HepG2 (cell line): ENCODE data around the gene HOXA9. TPM values are rescaled to one million over a fixed set of nuclear protein-coding genes. Genes with fewer than 3 reads are reported as not detected.
A peak's percentile ranks its signal among the peaks of the same experiment; 100 is the strongest.

ENCODE experiments used
- ELF1 ChIP-seq: sonication (generic); formaldehyde crosslinking; IDR thresholded peaks from 2 replicates; pipeline ENCODE4 v1.4.0; 2020; ENCODE audit warnings: missing genetic modification reagents
- FLYWCH1 ChIP-seq: sonication (generic); formaldehyde crosslinking; IDR thresholded peaks from 2 replicates; pipeline ENCODE4 v1.8.1; 2023; ENCODE audit warnings: mild to moderate bottlenecking, missing genetic modification reagents
- KDM2A ChIP-seq: sonication (generic); formaldehyde crosslinking; IDR thresholded peaks from 2 replicates; pipeline ENCODE4 v1.4.0; 2020; ENCODE audit warnings: low read depth, missing genetic modification reagents, borderline replicate concordance
- MAZ ChIP-seq, 2 experiments: sonication (generic) in 1 of 2; formaldehyde crosslinking in 1 of 2; IDR thresholded peaks; 2 replicates each; pipeline versions ENCODE4 v1.5.0 to v1.6.1; 2012 to 2020; ENCODE audit warnings: low read depth in 2 of 2, mild to moderate bottlenecking in 2 of 2, borderline replicate concordance in 1 of 2, improper control_type of control experiment in 1 of 2, low read length in 1 of 2, missing genetic modification reagents in 1 of 2, moderate library complexity in 1 of 2
- NCOA2 ChIP-seq: sonication (generic); formaldehyde crosslinking; IDR thresholded peaks from 2 replicates; pipeline ENCODE4 v1.8.0; 2022; ENCODE audit warnings: inconsistent platforms
- POLR2AphosphoS5 ChIP-seq: IDR thresholded peaks from 2 replicates; pipeline ENCODE4 v1.6.1; 2012; ENCODE audit warnings: low read depth, low read length
- REPIN1 ChIP-seq: sonication (generic); formaldehyde crosslinking; IDR thresholded peaks from 2 replicates; pipeline ENCODE4 v1.8.0; 2022; ENCODE audit warnings: missing genetic modification reagents, low read depth, mild to moderate bottlenecking, borderline replicate concordance
- RFXANK ChIP-seq: IDR thresholded peaks from 2 replicates; pipeline ENCODE4 v1.6.1; 2016
- SSRP1 ChIP-seq: IDR thresholded peaks from 2 replicates; pipeline ENCODE4 v1.6.1; 2016; ENCODE audit warnings: control low read depth
- STAT5B ChIP-seq: sonication (generic); formaldehyde crosslinking; IDR thresholded peaks from 2 replicates; pipeline ENCODE4 v1.4.0; 2020; ENCODE audit warnings: missing genetic modification reagents
- TEAD2 ChIP-seq: sonication (generic); formaldehyde crosslinking; IDR thresholded peaks from 2 replicates; pipeline ENCODE4 v1.9.0; 2021; ENCODE audit warnings: missing genetic modification reagents
- ZBTB3 ChIP-seq: sonication (generic); formaldehyde crosslinking; IDR thresholded peaks from 2 replicates; pipeline ENCODE4 v1.4.0; 2020; ENCODE audit warnings: low read depth, mild to moderate bottlenecking, moderate library complexity, missing genetic modification reagents, borderline replicate concordance
- ZNF792 ChIP-seq: IDR thresholded peaks from 2 replicates; pipeline ENCODE4 v1.6.1; 2016
- ZSCAN20 ChIP-seq: sonication (generic); formaldehyde crosslinking; IDR thresholded peaks from 2 replicates; pipeline ENCODE4 v1.4.0; 2020; ENCODE audit warnings: missing genetic modification reagents, mild to moderate bottlenecking, borderline replicate concordance
- polyA plus RNA-seq, 8 experiments: library from polyadenylated mRNA; depleted of rRNA in 3 of 8; stranded (reverse) in 7 of 8; unstranded in 1 of 8; fragments of >200 nt; fragmentation: Illumina TruSeq in 4 of 8; extraction: Trizol in 4 of 8; gene quantifications; 2 replicates each; pipeline versions ENCODE4 v1.2.1 to v1.2.3, GENCODE V29; 2011 to 2016; ENCODE audit warnings: low read depth in 4 of 8, missing spikeins in 1 of 8, mixed read lengths in 1 of 8; ENCODE audit not compliant: insufficient read depth in 1 of 8
- total RNA-seq, 5 experiments: library from RNA; depleted of rRNA; stranded (reverse); fragments of >200 nt; fragmentation: Illumina TruSeq; extraction: Trizol; gene quantifications; 2 replicates each; pipeline ENCODE4 v1.2.3, GENCODE V29; 2016; ENCODE audit warnings: low read depth in 1 of 5
- TF ChIP-seq, protein P1 (sequence below): IDR thresholded peaks from 2 replicates; pipeline ENCODE4 v1.6.1; 2016; ENCODE audit warnings: missing compliant biosample characterization, missing genetic modification reagents, borderline replicate concordance
- TF ChIP-seq, protein P2 (sequence below): sonication (generic); formaldehyde crosslinking; IDR thresholded peaks from 2 replicates; pipeline ENCODE4 v1.8.0; 2022; ENCODE audit warnings: mild to moderate bottlenecking, missing genetic modification reagents; ENCODE audit not compliant: insufficient replicate concordance
- TF ChIP-seq, protein P3 (sequence below): IDR thresholded peaks from 2 replicates; pipeline ENCODE4 v1.6.1; 2012; ENCODE audit warnings: inconsistent platforms
- TF ChIP-seq, protein P4 (sequence below), 2 experiments: sonication (generic) in 1 of 2; formaldehyde crosslinking in 1 of 2; IDR thresholded peaks; 2 replicates each; pipeline versions ENCODE4 v1.5.1 to v1.6.1; 2011 to 2020; ENCODE audit warnings: borderline replicate concordance in 1 of 2, low read depth in 1 of 2, low read length in 1 of 2, mild to moderate bottlenecking in 1 of 2, missing genetic modification reagents in 1 of 2, moderate library complexity in 1 of 2
- TF ChIP-seq, protein P5 (sequence below): sonication (generic); formaldehyde crosslinking; conservative IDR thresholded peaks from 2 replicates; pipeline ENCODE4 v1.4.0; 2020; ENCODE audit warnings: missing genetic modification reagents

The HOXA9 gene
- total and polyA plus RNA-seq, 2 of the 13 experiments (the other 11 are each of a cell fraction or from before 2014, with no cell fraction given) = not detected

DNA sequence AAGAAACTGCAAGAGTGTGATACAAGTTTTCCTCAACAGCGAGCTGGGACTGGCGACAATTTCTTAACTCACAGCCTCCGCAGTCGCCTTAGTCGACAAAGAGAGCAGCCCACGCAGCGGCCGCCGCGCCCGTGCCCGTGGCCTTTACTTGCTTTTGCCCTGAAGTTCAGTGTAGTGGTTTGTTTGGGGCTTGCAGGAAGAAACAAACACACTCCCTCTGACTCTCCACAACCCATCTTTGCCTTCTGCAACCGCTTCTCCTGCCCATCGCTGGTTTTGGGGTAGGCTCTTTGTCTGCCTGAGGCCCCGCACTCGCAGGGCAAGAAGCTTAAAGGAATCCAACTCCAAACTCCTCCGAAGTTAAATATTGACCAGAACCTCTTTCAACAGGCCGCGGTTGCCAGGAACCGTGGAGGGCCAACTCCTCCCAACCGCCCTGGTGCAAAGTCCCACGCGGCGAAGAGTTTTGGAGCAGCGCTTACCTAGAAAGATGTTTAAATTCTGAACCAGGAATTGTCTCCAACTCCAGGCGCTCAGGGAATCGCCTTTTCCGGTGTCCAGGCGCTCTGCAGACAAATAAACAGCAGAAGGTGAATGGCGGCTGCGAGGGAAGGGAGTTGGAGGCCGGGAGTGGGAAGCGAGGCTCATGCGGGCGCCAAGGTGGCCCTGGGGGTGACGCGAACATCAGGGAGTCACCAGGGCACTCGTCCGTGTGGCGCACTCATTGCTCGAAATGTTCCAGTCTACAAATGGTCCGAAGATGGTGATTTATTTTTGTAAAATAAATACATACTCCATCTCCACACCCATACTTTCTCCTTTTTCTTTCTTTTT lies 43.0 kb downstream of the HOXA9 start (continued):
- TF ChIP-seq, protein P1, sequence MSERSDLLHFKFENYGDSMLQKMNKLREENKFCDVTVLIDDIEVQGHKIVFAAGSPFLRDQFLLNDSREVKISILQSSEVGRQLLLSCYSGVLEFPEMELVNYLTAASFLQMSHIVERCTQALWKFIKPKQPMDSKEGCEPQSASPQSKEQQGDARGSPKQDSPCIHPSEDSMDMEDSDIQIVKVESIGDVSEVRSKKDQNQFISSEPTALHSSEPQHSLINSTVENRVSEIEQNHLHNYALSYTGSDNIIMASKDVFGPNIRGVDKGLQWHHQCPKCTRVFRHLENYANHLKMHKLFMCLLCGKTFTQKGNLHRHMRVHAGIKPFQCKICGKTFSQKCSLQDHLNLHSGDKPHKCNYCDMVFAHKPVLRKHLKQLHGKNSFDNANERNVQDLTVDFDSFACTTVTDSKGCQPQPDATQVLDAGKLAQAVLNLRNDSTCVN (CRISPR knock-in tag) = peak; percentile 29; the same call in 1 of the 2 replicates
- peak; percentile 82 for TF ChIP-seq KDM2A (CRISPR knock-in tag)
- TF ChIP-seq REPIN1 (CRISPR knock-in tag) = peak; percentile 67; the same call in 1 of the 2 replicates
- no peak for TF ChIP-seq STAT5B
- TF ChIP-seq MAZ (IDR thresholded peaks at IDR 0.05; ENCODE audit: borderline replicate concordance, low read depth, low read length) = 0 out of 2 replicates have a peak, but pooled peaks have one; percentile 57
- TF ChIP-seq MAZ (CRISPR knock-in tag; IDR thresholded peaks at IDR 0.05; ENCODE audit: low read depth) = no peak
- TF ChIP-seq POLR2AphosphoS5 = peak; percentile 93
- 0 out of 2 replicates have a peak, but pooled peaks have one; percentile 16 for TF ChIP-seq TEAD2 (CRISPR knock-in tag)
- TF ChIP-seq, protein P2, sequence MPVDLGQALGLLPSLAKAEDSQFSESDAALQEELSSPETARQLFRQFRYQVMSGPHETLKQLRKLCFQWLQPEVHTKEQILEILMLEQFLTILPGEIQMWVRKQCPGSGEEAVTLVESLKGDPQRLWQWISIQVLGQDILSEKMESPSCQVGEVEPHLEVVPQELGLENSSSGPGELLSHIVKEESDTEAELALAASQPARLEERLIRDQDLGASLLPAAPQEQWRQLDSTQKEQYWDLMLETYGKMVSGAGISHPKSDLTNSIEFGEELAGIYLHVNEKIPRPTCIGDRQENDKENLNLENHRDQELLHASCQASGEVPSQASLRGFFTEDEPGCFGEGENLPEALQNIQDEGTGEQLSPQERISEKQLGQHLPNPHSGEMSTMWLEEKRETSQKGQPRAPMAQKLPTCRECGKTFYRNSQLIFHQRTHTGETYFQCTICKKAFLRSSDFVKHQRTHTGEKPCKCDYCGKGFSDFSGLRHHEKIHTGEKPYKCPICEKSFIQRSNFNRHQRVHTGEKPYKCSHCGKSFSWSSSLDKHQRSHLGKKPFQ (CRISPR knock-in tag) = peak; percentile 25
- no peak for TF ChIP-seq FLYWCH1 (CRISPR knock-in tag)
- TF ChIP-seq RFXANK = 0 out of 2 replicates have a peak, but pooled peaks have one; percentile 28
- TF ChIP-seq ZSCAN20 (CRISPR knock-in tag) = peak; percentile 25; the same call in 1 of the 2 replicates
- TF ChIP-seq ZBTB3 (CRISPR knock-in tag) = 0 out of 2 replicates have a peak, but pooled peaks have one; percentile 44
- peak; percentile 64 for TF ChIP-seq ELF1 (CRISPR knock-in tag)
- peak; percentile 80; the same call in 1 of the 2 replicates for TF ChIP-seq NCOA2
- TF ChIP-seq ZNF792 (CRISPR knock-in tag) = 0 out of 2 replicates have a peak, but pooled peaks have one; percentile 64
- TF ChIP-seq, protein P3, sequence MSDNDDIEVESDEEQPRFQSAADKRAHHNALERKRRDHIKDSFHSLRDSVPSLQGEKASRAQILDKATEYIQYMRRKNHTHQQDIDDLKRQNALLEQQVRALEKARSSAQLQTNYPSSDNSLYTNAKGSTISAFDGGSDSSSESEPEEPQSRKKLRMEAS = peak; percentile 71
- peak; percentile 47; the same call in 1 of the 2 replicates for TF ChIP-seq SSRP1 (CRISPR knock-in tag)
- TF ChIP-seq, protein P4, sequence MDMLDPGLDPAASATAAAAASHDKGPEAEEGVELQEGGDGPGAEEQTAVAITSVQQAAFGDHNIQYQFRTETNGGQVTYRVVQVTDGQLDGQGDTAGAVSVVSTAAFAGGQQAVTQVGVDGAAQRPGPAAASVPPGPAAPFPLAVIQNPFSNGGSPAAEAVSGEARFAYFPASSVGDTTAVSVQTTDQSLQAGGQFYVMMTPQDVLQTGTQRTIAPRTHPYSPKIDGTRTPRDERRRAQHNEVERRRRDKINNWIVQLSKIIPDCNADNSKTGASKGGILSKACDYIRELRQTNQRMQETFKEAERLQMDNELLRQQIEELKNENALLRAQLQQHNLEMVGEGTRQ (IDR thresholded peaks at IDR 0.05; ENCODE audit: low read depth, low read length) = no peak
- TF ChIP-seq, protein P4 (CRISPR knock-in tag; IDR thresholded peaks at IDR 0.05; ENCODE audit: borderline replicate concordance) = no peak
- TF ChIP-seq, protein P5, sequence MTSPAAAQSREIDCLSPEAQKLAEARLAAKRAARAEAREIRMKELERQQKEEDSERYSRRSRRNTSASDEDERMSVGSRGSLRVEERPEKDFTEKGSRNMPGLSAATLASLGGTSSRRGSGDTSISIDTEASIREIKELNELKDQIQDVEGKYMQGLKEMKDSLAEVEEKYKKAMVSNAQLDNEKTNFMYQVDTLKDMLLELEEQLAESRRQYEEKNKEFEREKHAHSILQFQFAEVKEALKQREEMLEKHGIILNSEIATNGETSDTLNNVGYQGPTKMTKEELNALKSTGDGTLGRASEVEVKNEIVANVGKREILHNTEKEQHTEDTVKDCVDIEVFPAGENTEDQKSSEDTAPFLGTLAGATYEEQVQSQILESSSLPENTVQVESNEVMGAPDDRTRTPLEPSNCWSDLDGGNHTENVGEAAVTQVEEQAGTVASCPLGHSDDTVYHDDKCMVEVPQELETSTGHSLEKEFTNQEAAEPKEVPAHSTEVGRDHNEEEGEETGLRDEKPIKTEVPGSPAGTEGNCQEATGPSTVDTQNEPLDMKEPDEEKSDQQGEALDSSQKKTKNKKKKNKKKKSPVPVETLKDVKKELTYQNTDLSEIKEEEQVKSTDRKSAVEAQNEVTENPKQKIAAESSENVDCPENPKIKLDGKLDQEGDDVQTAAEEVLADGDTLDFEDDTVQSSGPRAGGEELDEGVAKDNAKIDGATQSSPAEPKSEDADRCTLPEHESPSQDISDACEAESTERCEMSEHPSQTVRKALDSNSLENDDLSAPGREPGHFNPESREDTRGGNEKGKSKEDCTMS (CRISPR knock-in tag) = no peak
